Left forelimb (tissue), 1 donor: ENCODE measurements around the gene GPR132.
"Not testable (repeated sequence)": the region's sequence is repeated elsewhere in the genome, so short reads cannot be mapped to it uniquely, and the experiment has no call there.

Experiments
- DNase-seq: peaks from one replicate; pipeline ENCODE4 v3.0.0-alpha.2; 2018; ENCODE audit warnings: low spot score

GPR132 gene

DNA sequence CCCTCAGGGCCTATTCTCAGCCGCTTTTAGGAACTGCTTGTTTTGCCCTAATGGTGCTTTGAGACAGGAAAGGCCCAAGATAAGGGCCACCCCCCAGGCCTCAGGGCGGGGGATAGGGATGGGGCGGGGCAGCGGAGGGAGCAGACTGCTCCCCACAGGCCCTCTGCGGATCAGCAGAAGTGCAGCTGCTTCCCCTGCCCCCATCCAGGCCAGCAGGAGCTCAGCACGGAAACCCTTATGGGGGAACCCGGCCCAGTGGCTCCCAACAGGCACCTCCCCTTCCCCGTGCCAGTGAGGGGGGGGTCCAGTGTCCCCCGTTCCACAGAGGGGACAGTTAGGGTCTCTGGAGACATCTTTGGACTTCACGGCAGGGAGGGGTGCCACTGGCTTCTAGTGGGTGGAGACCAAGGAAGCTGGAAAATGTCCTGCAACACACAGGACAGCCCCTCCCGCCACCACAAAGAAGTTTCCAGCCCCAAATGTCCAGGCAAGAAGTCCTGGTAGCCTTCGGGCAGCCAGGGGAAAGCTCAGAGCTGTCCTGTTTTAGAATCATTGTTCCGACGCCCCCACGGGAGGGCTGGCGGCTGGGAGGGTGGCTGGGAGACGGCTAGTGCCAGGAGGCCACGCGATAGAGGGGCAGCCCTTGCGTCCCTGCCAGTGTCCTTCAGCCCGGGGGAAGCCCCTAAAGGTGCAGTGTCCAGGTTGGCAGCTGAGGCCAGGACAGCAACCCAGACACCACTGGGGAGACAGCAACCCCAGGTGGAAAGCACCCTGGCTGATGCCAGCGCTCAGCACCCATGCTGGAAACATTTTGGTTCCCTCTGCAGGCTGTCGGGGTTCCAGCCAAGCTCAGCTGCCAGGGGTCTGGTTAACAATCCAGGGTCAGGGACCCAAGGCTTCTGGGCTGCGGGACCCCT is 10.4 kb upstream of the GPR132 start:
- no peak for DNase-seq

DNA sequence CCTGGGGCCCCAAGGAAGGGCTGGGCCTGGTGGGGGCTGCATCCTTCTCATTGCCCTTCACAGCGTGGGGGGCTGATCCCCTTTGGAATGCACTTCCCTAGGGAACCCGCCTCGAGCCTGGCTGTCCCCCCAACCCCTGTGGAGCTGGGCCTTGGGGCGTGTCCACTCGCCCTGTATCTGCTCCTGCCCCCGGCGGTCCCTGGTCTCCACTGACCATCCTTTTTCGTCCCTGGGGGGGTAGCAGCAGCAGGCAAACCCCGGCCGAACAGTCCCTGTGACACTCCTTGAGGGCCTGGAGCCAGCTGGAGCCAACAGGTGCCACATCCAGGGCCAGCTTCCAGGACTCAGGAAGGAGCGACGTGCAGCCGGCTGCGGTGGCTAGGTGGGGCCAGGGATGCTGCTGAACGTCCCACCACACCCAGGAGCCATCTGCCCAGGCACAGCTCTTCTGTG is 9.4 kb upstream of the GPR132 start:
- no peak for DNase-seq

DNA sequence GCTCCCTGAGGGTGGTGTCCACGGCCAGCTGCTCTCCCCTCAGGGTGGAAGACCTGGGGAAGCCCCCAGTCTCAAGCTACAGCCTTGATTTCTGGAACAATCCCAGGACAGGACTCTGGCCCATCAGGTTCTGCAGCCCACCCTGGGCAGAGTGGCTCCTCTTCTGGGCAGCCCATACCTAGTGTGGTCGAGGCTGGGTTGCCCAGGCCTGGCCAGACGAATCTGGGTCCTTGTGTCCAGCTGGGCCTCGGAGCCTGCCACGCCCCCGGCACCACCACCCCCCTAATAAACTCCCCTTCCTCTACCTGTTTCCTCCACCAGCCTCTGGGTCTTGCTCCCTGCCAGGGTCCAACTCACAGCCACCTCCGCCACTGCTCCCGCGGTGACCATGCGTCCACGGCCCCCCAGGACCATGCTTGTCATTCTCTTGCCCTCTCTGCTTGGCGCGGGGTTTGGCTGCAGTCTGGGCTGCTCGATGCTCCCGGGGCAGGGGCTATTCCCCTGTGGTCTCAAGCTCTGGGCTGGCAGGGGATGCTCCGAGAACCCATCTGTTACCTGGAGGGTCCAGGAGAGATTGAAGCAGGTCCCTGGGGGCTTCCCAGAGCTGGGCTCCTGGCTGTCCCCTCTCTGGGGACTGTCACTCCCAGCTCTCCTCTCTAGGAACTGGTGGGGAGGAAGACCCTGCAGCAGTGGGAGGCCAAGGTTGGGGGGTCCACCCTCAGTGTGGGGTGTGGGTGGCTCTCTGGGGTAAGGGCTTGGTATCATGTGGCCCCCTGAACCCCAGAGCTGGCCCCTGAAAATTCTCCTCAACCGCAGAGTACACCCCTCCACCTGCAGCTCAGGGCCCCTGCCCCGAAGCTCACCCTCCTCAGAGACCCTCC is 8.7 kb upstream of the GPR132 start:
- DNase-seq = no peak

DNA sequence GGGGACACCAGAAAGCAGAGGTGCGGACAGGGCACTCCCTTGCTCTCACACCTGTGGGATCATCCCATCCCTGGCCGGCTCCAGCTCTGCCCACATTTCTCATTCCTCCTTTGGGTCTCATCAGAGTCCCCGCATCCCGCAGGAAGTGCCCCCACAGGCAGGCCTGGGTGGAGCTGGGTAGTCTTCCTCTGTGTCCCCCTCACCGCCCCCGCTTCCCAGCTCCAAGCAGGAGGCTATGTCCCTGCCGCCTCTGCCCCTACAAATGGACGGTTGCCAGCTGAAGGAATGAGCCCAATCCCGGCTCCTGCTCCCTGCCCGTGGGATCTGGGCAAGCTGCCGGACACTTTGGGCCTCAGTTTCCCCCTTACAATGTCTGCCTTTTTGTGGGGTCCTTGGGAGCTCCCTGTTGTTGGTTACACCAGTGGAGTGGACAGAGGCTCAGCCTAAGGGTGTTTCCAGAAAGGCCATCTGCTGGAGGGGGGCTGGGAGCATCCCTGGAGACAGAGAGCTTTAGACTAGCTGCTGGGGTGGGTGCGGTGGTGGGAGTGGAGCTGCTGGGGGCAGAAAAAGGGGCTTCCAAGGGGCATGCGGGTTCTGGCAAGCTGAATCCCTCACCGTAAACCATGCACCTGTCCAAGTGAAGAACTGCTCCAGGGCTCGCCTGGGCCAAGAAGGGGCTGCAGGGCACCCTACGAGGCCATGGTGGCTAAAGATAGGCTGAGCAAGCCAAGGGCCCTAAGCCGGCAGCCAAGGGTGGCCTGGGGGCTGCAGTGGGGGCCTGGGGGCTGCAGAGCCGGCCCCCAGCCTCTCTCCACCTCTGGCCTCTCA is 7.9 kb upstream of the GPR132 start:
- DNase-seq = no peak

DNA sequence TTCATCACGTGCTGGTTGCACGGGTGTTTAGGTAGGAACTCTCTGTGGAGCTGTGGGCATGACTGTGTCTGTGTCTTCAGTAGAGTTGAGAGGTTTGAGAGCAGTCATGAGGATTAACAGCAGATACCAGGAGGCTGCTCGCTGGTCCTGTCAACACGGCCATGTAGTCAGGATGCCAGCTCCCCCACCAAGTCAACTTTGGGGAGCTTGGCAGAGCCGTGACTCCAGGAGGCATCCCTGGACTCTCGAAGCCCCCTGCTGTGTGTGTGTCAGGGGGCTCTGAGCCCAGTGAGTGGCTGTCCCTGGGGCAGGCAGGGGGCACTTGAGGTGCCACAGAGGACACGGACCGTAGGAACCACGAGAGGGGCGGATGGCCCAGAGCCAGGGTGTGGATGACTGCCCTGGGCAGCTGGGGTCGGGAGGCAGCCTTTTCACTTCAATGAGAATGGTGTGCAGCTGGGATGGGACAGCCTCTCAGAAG is 7.2 kb upstream of the GPR132 start:
- DNase-seq = no peak

DNA sequence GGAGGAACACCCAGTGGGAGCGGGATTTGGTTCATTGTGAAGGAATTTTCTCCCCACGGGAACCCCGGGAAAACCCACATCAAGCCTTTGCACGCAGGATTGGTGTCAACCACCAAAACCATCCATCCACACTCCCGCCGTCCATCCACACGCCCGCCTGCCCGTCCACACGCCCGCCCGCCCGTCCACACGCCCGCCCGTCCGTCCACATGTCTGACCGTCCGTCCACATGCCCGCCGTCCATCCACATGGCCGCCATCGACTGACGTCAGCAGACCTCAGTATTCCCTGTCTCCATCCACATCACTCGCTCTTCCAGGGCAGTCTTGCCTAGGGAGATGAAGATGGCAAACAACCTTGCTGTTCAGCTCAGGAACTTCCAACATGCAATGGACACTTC is 6.7 kb upstream of the GPR132 start:
- no peak for DNase-seq

DNA sequence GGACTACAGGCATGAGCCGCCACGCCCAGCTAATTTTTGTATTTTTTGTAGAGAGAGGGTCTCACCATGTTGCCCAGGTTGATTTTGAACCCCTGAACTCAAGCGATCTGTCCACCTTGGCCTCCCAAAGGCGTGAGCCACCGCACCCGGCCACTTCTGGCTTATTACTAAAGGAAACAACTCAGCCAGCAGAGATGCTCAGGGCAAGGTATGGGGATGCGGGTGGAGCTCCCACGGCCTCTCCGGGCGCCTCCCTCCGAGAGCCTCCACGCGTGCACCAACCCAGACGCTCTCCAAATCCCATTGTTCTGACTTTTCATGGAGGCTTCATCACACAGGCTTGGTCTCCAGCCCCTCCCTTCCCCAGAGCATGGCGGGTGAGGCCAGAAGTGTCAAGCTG is 6.1 kb upstream of the GPR132 start:
- DNase-seq = no peak

DNA sequence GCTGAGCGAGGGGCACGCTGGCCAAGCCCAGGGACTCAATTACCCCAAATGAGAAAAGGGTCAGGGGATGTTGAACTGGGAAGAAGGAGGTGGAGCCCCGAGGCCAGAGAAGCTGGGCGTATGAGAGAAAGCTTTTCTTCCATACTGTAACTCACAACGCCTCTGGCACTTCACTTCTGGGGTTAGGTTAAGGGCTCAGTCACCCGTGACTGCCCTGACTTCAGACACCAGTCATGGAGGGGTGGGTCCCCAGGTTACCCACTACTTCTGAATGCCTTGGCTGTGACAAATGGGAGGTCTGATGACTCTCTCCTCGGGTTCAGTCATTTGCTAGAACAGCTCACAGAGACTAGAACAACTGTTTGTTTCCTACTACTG is 5.5 kb upstream of the GPR132 start:
- no peak for DNase-seq

DNA sequence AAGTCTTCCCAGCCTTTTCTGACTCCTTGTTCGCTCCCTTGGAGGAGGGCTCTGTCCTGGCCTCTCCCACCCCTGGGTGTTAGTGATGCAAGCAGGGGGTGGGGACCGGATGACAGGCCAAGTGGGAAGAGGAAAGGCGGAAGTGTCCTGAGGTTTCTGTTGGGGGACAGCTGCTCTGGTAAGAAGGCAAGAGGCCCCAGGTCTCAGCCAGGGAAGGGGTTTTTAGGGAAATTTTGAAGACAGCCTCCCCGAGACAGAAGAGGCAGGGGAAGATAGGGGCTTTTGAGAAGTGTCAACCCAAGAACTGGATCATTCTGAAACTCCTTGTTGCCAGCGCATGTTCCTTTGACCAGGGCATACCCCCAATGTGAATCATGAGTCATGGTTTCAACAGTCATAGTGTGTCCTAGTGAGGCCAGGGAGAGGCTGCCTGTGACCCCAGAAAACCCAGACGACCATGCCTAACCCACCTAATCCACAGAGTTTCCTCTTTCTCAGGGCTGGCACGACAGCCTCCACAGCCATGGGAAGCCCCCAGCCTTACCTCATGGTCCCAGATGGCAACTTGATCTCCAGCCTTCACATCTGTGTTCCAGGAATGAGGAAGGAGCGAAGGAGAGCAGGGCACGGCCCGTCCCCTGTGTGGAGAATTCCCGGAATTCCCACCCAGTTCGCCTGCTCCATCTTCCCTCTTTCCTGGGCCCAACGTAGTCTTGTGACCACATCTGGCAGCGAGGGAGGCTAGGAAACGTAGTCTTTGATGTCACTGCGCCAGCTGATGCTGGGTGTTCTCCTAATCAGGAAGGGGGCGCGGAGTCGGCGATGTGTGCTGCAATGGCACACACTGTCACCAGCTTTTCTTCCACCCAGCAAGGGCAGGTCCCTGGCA is 4.9 kb upstream of the GPR132 start:
- DNase-seq = no peak

DNA sequence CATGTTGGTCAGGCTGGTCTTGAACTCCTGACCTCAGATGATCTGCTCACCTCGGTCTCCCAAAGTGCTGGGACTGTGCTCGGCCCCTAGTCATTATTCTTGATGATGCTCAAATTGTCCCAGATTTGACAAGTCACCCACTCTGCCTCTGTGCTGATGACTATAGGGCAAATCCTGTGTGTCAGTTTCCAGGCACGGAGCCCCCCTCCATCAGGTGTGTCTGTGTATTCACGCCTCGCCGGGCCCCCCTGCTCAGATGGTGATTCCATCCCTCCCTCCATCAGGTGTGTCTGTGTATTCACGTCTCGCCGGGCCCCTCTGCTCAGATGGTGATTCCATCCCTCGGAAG is 4.3 kb upstream of the GPR132 start:
- DNase-seq = no peak

DNA sequence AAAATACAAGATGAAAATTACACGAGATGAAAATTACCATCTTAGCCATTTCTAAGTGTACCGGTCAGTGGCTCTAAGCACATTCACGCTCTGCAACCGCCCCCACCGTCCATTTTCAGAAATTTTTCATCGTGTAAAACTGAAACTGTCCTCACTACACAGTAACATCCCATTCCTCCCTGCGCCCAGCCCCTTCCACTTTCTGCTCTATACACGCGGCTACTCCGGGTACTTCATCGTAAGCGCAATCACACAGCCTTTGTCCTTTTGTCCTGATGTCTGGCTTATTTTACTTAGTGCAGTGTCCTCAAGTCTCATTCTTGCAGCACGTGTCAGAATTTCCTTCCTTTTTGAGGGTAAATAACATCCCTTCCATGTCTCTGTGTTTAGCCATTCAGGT is 3.6 kb upstream of the GPR132 start:
- DNase-seq = no peak

DNA sequence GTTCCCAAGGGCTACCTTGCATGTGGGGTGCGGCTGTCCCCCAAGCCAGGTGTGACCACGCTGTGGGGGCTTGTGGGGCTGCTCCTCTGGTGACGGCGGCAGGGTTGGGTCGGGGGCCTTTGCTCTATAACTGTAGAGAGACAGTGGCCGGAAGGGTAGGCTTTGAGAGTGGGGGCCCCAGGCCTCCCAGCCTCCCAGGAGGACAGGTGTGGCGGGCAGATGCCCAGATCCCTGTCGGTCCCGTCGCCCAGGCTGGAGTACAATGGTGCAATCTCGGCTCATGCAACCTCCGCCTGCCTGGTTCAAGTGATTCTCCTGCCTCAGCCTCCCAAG is 2.7 kb upstream of the GPR132 start:
- DNase-seq = no peak

DNA sequence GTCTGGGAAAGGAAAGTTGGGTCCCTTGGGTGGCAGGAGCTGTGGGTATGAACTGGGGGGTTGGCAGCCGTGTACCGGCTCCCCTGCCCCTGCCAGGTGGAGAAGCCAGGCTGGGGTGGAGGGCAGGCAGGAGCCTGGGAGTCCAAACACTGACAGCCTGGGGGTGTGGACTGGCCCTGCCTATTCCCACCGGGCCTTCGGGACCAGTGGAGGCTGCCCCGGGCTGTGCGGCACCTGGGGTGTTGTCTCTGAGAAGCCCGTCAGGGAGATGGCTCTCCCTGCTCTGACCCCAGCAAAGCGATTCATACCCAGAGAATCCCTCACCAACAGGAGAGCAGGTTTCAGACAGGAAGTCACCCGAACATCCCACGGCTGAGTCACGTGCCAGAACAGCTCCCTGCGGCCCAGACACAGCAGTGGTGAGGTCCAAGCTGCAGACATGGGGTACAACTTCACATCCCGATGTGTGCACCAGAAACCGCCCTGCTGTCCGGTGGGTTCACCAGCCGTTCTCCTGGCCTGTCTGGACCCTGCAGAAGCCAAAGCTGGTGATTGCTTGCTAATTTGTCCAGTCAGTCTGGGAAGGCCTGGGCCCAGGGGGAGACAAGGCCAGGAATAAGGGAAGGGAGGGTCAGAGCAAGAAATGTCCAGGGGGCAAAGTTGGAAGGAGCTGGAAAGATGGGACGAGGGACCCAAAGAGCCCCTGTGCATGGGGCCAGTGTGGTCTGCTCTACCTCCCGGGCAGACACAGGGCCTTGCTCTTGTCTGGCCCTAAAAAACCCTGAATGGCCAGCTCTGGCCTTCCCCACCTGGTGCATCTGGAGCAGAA is 2.1 kb upstream of the GPR132 start:
- DNase-seq = no peak

DNA sequence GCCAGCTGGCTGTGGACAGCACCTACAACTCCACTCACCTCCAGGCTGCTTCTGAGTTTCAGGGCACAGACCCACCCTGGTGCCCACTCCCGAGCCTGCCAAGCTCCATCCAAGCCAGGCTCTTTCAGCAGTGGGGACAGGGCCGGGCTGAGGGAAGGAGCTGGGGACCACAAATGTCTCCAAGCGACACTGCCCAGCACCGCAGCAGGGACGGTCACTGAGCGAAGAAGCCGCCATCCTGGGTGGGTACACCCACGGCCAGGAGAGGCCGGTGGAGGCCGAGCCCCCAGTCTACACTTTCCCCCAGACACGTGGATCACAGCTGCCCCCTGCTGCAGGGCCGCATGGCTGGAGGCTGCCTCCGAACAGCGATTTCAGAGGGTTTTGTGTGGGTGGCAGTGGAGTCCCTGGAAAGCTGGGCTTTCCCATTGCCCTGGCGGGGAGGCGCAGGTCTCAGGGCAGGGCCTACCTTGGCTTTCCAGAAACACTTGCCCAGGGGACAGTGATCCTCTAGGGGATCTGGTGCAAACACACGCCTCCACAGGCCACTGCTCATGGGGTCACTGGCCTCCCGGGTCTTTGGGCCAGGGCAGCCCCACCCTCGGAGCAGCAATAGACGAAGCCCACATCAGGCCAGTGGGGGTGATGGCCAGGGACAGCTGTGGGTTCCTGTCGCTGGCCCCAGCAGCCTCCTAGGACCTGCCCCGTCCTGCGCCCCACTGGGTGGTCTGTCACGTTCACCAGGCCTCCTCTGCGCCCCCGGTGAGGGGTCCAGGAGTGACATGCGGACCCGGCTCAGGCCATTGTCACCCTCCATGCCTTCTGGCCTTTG is 1.2 kb upstream of the GPR132 start:
- peak; percentile 50 for DNase-seq

DNA sequence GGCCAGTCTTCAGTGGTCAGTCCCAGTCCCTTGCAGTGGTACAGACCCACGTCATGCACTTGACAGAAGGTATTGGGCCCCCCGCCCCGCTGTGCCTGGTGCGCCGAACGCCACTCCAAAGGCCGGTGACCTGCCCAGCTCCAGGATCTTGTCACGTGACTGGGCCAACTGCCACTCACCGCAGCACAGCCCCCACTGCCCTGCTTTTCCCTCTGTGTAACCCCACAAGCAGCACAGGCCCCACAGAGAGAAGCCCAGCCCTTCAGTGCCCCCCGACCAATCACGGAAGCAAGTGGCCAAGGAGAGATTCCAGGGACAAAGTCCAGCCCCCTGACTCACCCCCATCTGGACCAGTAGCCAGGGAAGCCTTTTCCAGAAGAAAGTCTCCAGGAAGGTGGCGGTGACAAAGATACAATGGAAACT is 498 bp downstream of the GPR132 start:
- peak; percentile 62 for DNase-seq

DNA sequence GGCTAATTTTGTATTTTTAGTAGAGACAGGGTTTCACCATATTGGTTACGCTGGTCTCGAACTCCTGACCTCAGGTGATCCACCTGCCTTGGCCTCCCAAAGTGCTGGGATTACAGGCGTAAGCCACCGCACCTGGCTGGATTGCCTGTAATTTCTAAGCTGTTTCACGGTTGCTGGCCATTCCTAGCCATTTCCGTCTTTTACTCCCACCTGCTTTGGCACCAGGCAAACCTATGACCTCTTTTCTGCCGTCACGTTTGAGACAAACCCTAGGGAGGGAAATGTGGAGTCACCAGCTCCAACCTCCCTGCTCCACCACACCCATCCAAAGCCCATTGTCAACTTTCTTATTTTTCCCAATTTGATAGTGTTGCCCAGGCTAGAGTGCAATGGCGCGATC is 1.2 kb downstream of the GPR132 start:
- no peak for DNase-seq

DNA sequence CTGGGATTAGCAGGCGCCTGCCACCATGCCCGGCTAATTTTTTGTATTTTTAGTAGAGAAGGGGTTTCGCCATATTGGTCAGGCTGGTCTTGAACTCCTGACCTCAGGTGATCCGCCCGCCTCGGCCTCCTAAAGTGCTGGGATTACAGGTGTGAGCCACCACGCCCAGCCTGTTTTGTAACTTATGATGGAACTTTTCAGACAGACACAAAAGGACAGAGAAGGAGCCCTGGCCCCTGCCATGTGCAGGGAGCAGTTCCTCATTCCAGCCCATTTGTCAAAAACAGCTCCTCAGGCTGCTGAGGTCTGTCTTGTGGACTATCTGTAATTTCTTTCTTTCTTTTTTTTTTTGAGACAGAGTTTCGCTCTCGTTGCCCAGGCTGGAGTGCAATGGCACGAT is 1.7 kb downstream of the GPR132 start:
- not testable (repeated sequence) for DNase-seq

DNA sequence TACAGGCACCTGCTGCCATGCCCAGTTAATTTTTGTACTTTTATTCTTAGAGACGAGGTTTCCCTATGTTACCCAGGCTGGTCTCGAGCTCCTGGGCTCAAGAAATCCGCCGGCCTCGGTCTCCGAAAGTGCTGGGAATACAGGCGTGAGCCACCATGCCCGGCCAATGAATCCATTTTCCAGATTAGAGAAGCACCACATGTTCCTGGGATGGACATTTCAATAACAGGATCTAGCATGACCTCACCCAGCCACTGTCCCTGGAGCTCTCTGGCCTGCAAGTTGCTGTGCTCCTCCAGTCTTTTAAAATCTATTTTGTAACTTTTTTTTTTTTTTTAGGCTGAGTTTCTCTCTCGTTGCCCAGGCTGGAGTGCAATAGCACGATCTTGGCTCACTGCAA is 2.2 kb downstream of the GPR132 start:
- DNase-seq = no peak

DNA sequence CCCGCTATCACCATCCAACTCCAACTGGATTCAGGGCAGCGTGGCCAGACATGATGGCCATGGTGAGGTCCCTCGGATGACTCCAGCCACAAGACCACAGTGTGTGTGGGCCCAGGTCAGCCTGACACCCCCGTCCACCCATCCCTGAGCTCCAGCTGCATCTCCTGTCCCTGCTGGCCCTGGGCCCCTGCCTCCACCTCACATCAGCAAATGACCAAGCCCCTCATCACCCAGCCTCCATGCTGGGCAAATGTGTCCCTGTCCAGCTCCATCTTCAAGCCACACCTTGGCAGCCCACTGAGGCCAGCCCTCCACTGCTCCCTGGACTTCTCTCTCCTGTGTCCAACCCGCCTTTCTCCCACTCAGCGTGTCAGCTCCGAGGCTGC is 3.2 kb downstream of the GPR132 start:
- DNase-seq = no peak
